ENCODE results near the gene LYPLAL1.

The LYPLAL1 gene

GRCh38 chr1:219215477-219215876 is 41.8 kb downstream of the LYPLAL1 start:
- Histone ChIP-seq H3K27me3 (ENCODE audit: control insufficient read depth in 1 of 2, insufficient read depth in 1 of 2, low read length in 2 of 2) (no peaks in the 10 kb centered on the region), H3K4ac (ENCODE audit: low read depth in 1 of 2, low read length in 2 of 2) (no peak overlapping the region), H2BK12ac (ENCODE audit: low read length in 2 of 2) (no peak overlapping the region), H3K27ac (ENCODE audit: low read length, poor library complexity, severe bottlenecking) (no peak overlapping the region), H3K14ac (ENCODE audit: low read length in 2 of 2) (no peak overlapping the region), H2BK15ac (ENCODE audit: low read depth, poor library complexity, severe bottlenecking) (no peak overlapping the region), H3K36me3 (ENCODE audit: control insufficient read depth in 1 of 2, insufficient read depth in 2 of 2, low read depth in 1 of 2, low read length in 2 of 2) (peaks cover 7 to 59% of the 10 kb centered on the region in 2 experiments), H4K91ac (ENCODE audit: low read length) (no peak overlapping the region), H3K9me3 (ENCODE audit: control insufficient read depth, low read length) (no peaks in the 10 kb centered on the region), H3K4me3 (ENCODE audit: insufficient read depth in 1 of 2, low read depth in 1 of 2, low read length in 2 of 2) (no peak overlapping the region), H3K23ac (ENCODE audit: low read length in 2 of 2) (no peak overlapping the region), H3K4me1 (ENCODE audit: control insufficient read depth, insufficient read depth, low read depth, low read length) (no peaks in the 10 kb centered on the region), H3K4me2 (ENCODE audit: low read length, poor library complexity, severe bottlenecking) (no peak overlapping the region), H3K9ac (ENCODE audit: low read length) (no peak overlapping the region), H2BK120ac (ENCODE audit: low read depth, low read length) (no peak overlapping the region), H4K8ac (ENCODE audit: low read length) (no peak overlapping the region), H2BK5ac (ENCODE audit: low read depth, low read length, poor library complexity, severe bottlenecking) (no peak overlapping the region), H3K18ac (ENCODE audit: low read depth in 1 of 2, low read length in 2 of 2) (no peak overlapping the region), H3K79me1 (replicated peaks; ENCODE audit: low read length, poor library complexity, severe bottlenecking) (peaks cover 11% of the 10 kb centered on the region), H2AFZ (ENCODE audit: low read depth, low read length) (no peak overlapping the region), H2AK5ac (ENCODE audit: low read length, severe bottlenecking) (no peak overlapping the region)
- DNase-seq: no peak

DNA sequence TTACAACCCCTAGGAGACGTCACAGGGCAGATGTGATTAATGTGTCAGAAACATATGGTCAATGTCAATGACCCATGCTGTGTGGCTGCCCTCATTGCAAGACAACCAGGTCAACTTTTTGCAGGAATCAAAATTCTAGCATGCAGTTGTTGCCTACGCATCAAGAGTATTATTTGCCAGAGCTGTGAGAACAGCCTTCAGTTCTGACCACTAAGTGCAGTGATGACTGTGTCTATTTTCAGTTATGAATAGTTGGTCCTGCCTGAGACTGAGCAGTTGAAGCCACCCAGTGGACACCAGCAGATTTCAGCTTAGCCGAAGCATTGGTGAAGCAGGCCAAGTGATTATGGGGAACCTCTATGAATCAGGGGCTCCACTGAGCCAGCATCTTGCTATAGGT is 47.3 kb downstream of the LYPLAL1 start:
- H3K9me3 ChIP-seq (ENCODE audit: control insufficient read depth, low read length): no peaks in the 10 kb centered on the region
- no peak overlapping the region for H2AK5ac ChIP-seq (ENCODE audit: low read length, severe bottlenecking)
- no peak overlapping the region for H2AFZ ChIP-seq (ENCODE audit: low read depth, low read length)
- no peaks in the 10 kb centered on the region for H3K4me1 ChIP-seq (ENCODE audit: control insufficient read depth, insufficient read depth, low read depth, low read length)
- peaks cover 7% of the 10 kb centered on the region for H3K79me1 ChIP-seq (replicated peaks; ENCODE audit: low read length, poor library complexity, severe bottlenecking)
- H3K4me2 ChIP-seq (ENCODE audit: low read length, poor library complexity, severe bottlenecking): no peak overlapping the region
- no peak overlapping the region for H2BK15ac ChIP-seq (ENCODE audit: low read depth, poor library complexity, severe bottlenecking)
- H3K14ac ChIP-seq (ENCODE audit: low read length in 2 of 2): no peak overlapping the region
- H3K23ac ChIP-seq (ENCODE audit: low read length in 2 of 2): no peak overlapping the region
- H3K4me3 ChIP-seq (ENCODE audit: insufficient read depth in 1 of 2, low read depth in 1 of 2, low read length in 2 of 2): no peak overlapping the region
- H3K36me3 ChIP-seq (ENCODE audit: control insufficient read depth in 1 of 2, insufficient read depth in 2 of 2, low read depth in 1 of 2, low read length in 2 of 2): peaks cover 10 to 38% of the 10 kb centered on the region in 2 experiments
- H2BK12ac ChIP-seq (ENCODE audit: low read length in 2 of 2): no peak overlapping the region
- DNase-seq: no peak
- no peak overlapping the region for H4K91ac ChIP-seq (ENCODE audit: low read length)
- no peak overlapping the region for H3K4ac ChIP-seq (ENCODE audit: low read depth in 1 of 2, low read length in 2 of 2)
- H2BK5ac ChIP-seq (ENCODE audit: low read depth, low read length, poor library complexity, severe bottlenecking): no peak overlapping the region
- H2BK120ac ChIP-seq (ENCODE audit: low read depth, low read length): no peak overlapping the region
- no peak overlapping the region for H3K27ac ChIP-seq (ENCODE audit: low read length, poor library complexity, severe bottlenecking)
- no peak overlapping the region for H3K18ac ChIP-seq (ENCODE audit: low read depth in 1 of 2, low read length in 2 of 2)
- H4K8ac ChIP-seq (ENCODE audit: low read length): no peak overlapping the region
- WGBS: 70% methylated on average over 3 of the region's 3 CpGs
- no peaks in the 10 kb centered on the region for H3K27me3 ChIP-seq (ENCODE audit: control insufficient read depth in 1 of 2, insufficient read depth in 1 of 2, low read length in 2 of 2)
- H3K9ac ChIP-seq (ENCODE audit: low read length): no peak overlapping the region

DNA sequence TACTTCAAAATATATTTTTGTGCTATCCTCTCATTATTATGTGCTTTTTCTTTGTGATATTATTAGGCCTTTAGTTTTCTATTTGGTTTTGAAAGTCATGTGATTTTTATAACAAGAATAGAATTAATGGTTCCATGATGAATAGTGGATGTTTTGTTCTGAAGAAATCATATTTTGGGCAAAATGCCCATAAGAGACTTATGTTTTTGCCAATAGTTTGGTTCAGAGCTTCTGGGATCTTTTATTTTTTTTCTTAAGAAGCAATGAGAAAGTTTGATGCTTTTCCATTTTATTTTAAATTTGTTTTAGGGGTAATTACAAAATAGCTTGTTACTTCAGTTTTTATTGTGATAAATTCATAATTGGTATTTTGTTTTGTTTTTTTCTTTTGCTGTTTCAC is 49.8 kb downstream of the LYPLAL1 start:
- Histone ChIP-seq H3K23ac (ENCODE audit: low read length in 2 of 2) (no peak overlapping the region), H2BK12ac (ENCODE audit: low read length in 2 of 2) (no peak overlapping the region), H2BK15ac (ENCODE audit: low read depth, poor library complexity, severe bottlenecking) (no peak overlapping the region), H2AFZ (ENCODE audit: low read depth, low read length) (no peak overlapping the region), H4K8ac (ENCODE audit: low read length) (no peak overlapping the region), H3K4me3 (ENCODE audit: insufficient read depth in 1 of 2, low read depth in 1 of 2, low read length in 2 of 2) (no peak overlapping the region), H3K9me3 (ENCODE audit: control insufficient read depth, low read length) (no peaks in the 10 kb centered on the region), H3K4ac (ENCODE audit: low read depth in 1 of 2, low read length in 2 of 2) (no peak overlapping the region), H3K9ac (ENCODE audit: low read length) (no peak overlapping the region), H4K91ac (ENCODE audit: low read length) (no peak overlapping the region), H3K4me2 (ENCODE audit: low read length, poor library complexity, severe bottlenecking) (no peak overlapping the region), H3K79me1 (replicated peaks; ENCODE audit: low read length, poor library complexity, severe bottlenecking) (peaks cover 4% of the 10 kb centered on the region), H2BK5ac (ENCODE audit: low read depth, low read length, poor library complexity, severe bottlenecking) (no peak overlapping the region), H3K27me3 (ENCODE audit: control insufficient read depth in 1 of 2, insufficient read depth in 1 of 2, low read length in 2 of 2) (no peaks in the 10 kb centered on the region), H3K4me1 (ENCODE audit: control insufficient read depth, insufficient read depth, low read depth, low read length) (no peaks in the 10 kb centered on the region), H2BK120ac (ENCODE audit: low read depth, low read length) (no peak overlapping the region), H3K14ac (ENCODE audit: low read length in 2 of 2) (no peak overlapping the region), H3K36me3 (ENCODE audit: control insufficient read depth in 1 of 2, insufficient read depth in 2 of 2, low read depth in 1 of 2, low read length in 2 of 2) (peaks cover 13 to 37% of the 10 kb centered on the region in 2 experiments), H2AK5ac (ENCODE audit: low read length, severe bottlenecking) (no peak overlapping the region), H3K18ac (ENCODE audit: low read depth in 1 of 2, low read length in 2 of 2) (no peak overlapping the region), H3K27ac (ENCODE audit: low read length, poor library complexity, severe bottlenecking) (no peak overlapping the region)
- no peak for DNase-seq

DNA sequence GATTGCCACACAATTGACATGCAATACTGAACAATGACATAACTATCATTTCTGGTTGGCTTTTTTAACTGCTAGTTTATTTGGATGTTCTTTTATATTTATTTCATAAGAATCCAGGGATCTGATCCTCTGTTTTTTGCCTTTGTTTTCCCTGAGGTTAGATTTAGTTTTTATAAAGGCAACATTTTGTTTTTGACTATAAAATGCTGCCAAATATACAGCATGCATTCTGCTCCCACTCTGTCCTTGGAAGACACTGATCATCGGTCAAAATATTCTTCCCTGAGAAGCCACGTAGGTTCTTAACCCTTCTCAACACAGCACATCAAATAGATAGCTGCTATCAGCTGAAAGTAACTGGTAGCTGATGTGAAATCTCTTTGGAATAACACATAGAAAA is 52.5 kb downstream of the LYPLAL1 start:
- Histone ChIP-seq H2AK5ac (ENCODE audit: low read length, severe bottlenecking) (no peak overlapping the region), H2BK12ac (ENCODE audit: low read length in 2 of 2) (no peak overlapping the region), H3K9me3 (ENCODE audit: control insufficient read depth, low read length) (no peaks in the 10 kb centered on the region), H2BK15ac (ENCODE audit: low read depth, poor library complexity, severe bottlenecking) (no peak overlapping the region), H3K4me3 (ENCODE audit: insufficient read depth in 1 of 2, low read depth in 1 of 2, low read length in 2 of 2) (no peak overlapping the region), H2BK5ac (ENCODE audit: low read depth, low read length, poor library complexity, severe bottlenecking) (no peak overlapping the region), H4K91ac (ENCODE audit: low read length) (no peak overlapping the region), H3K79me1 (replicated peaks; ENCODE audit: low read length, poor library complexity, severe bottlenecking) (peaks cover 2% of the 10 kb centered on the region), H3K4me2 (ENCODE audit: low read length, poor library complexity, severe bottlenecking) (no peak overlapping the region), H2AFZ (ENCODE audit: low read depth, low read length) (no peak overlapping the region), H4K8ac (ENCODE audit: low read length) (no peak overlapping the region), H3K18ac (ENCODE audit: low read depth in 1 of 2, low read length in 2 of 2) (no peak overlapping the region), H3K23ac (ENCODE audit: low read length in 2 of 2) (no peak overlapping the region), H2BK120ac (ENCODE audit: low read depth, low read length) (no peak overlapping the region), H3K27me3 (ENCODE audit: control insufficient read depth in 1 of 2, insufficient read depth in 1 of 2, low read length in 2 of 2) (no peaks in the 10 kb centered on the region), H3K9ac (ENCODE audit: low read length) (no peak overlapping the region), H3K36me3 (ENCODE audit: control insufficient read depth in 1 of 2, insufficient read depth in 2 of 2, low read depth in 1 of 2, low read length in 2 of 2) (peaks cover 10 to 31% of the 10 kb centered on the region in 2 experiments), H3K14ac (ENCODE audit: low read length in 2 of 2) (no peak overlapping the region), H3K4ac (ENCODE audit: low read depth in 1 of 2, low read length in 2 of 2) (no peak overlapping the region), H3K27ac (ENCODE audit: low read length, poor library complexity, severe bottlenecking) (no peak overlapping the region), H3K4me1 (ENCODE audit: control insufficient read depth, insufficient read depth, low read depth, low read length) (no peaks in the 10 kb centered on the region)
- no peak for DNase-seq
- 100% methylated on average over 1 of the region's 2 CpGs for WGBS
